OCI-LY7 (cell line): Measurements from ENCODE around the gene GMPPA. TPM values are rescaled to one million over a fixed set of nuclear protein-coding genes. Genes with fewer than 3 reads are reported as not detected.

Experiments used
- BruUV-seq: library from RNA; stranded (reverse); fragments of 400-500 nt; replicated peaks from 2 replicates; lab custom pipeline; 2021; lab: Mats Ljungman, UMichigan
- CTCF ChIA-PET: fragments of 300-600 bp; sonication (Branson Sonifier 250); formaldehyde crosslinking; loops from one replicate; lab custom pipeline; 2022; ENCODE audit warnings: antibody characterized with exemption; ENCODE audit not compliant: unreplicated experiment; lab: Charles Lee
- POLR2A ChIA-PET: fragments of 300-600 bp; sonication (Branson Sonifier 250); formaldehyde crosslinking; loops from one replicate; lab custom pipeline; 2022; ENCODE audit warnings: antibody characterized with exemption; lab: Charles Lee
- DNase-seq: peaks from one replicate; pipeline ENCODE4 v3.0.0-alpha.2; 2015; ENCODE audit warnings: low spot score
- H2AFZ ChIP-seq: fragments of 200-600 bp; sonication (generic), shearing (Covaris generic); 2 replicates; pipeline ENCODE4 v1.6.1; 2014; ENCODE audit warnings: mild to moderate bottlenecking, antibody characterized with exemption, low read length, moderate library complexity
- H3K27ac ChIP-seq: fragments of 200-600 bp; sonication (generic); 2 replicates; pipeline ENCODE4 v1.5.1; 2014; ENCODE audit warnings: mixed run types, low read depth, mild to moderate bottlenecking, moderate library complexity, low read length, inconsistent platforms; ENCODE audit not compliant: poor library complexity, severe bottlenecking
- H3K36me3 ChIP-seq: fragments of 200-600 bp; sonication (generic); 2 replicates; pipeline ENCODE4 v1.6.1; 2014; ENCODE audit warnings: mild to moderate bottlenecking, antibody characterized with exemption, low read length, moderate library complexity, mixed read lengths; ENCODE audit not compliant: insufficient read depth
- H3K4me1 ChIP-seq: fragments of 200-600 bp; sonication (generic); 2 replicates; pipeline ENCODE4 v1.5.1; 2014; ENCODE audit warnings: mild to moderate bottlenecking, low read length; ENCODE audit not compliant: insufficient read depth, poor library complexity, severe bottlenecking
- H3K4me2 ChIP-seq: fragments of 200-600 bp; sonication (generic); 2 replicates; pipeline ENCODE4 v1.6.1; 2014; ENCODE audit warnings: mild to moderate bottlenecking, low read length
- H3K4me3 ChIP-seq: fragments of 200-600 bp; sonication (generic); 2 replicates; pipeline ENCODE4 v1.5.1; 2014; ENCODE audit warnings: mild to moderate bottlenecking, low read depth, low read length; ENCODE audit not compliant: poor library complexity, severe bottlenecking
- H3K79me2 ChIP-seq: fragments of 200-600 bp; sonication (generic); 2 replicates; pipeline ENCODE4 v1.6.1; 2016; ENCODE audit warnings: low read depth, mild to moderate bottlenecking, low read length, moderate library complexity, mixed read lengths; ENCODE audit not compliant: insufficient read depth
- H3K9me2 ChIP-seq: fragments of 200-600 bp; sonication (generic); 2 replicates; pipeline ENCODE4 v1.6.1; 2016; ENCODE audit warnings: mild to moderate bottlenecking, low read length, mixed read lengths; ENCODE audit not compliant: insufficient read depth
- H3K9me3 ChIP-seq: fragments of 200-600 bp; sonication (generic); 2 replicates; pipeline ENCODE4 v1.6.1; 2014; ENCODE audit warnings: mild to moderate bottlenecking, mixed run types, low read length, mixed read lengths
- H4K20me1 ChIP-seq: fragments of 200-600 bp; sonication (generic); 2 replicates; pipeline ENCODE4 v1.6.1; 2014; ENCODE audit warnings: mild to moderate bottlenecking, antibody characterized with exemption, low read length, moderate library complexity, mixed read lengths; ENCODE audit not compliant: insufficient read depth
- EZH2phosphoT487 ChIP-seq: fragments of 200-600 bp; sonication (generic); IDR thresholded peaks from 2 replicates; pipeline ENCODE4 v1.6.1; 2018; ENCODE audit warnings: low read depth, borderline replicate concordance, mild to moderate bottlenecking, mixed run types, antibody characterized with exemption, low read length, moderate library complexity, mixed read lengths
- intact Hi-C: fragments of 100-400 bp; cut with micrococcal nuclease; formaldehyde crosslinking; loops from one replicate; pipeline ENCODE4 v1.10.0; 2022; ENCODE audit not compliant: unreplicated experiment
- total RNA-seq, 2 experiments: library from RNA; depleted of rRNA in 1 of 2; stranded (reverse); fragments of >200 nt in 1 of 2; shearing (Covaris generic) in 1 of 2; gene quantifications; 2 replicates each; pipeline ENCODE4 v1.2.3, GENCODE V29; 2014 to 2022
- TF ChIP-seq, protein P1 (sequence below): fragments of 200-600 bp; sonication (generic); conservative IDR thresholded peaks from 2 replicates; pipeline ENCODE4 v1.5.1; 2014; ENCODE audit warnings: mild to moderate bottlenecking, antibody characterized with exemption, low read length, moderate library complexity, mixed read lengths

GMPPA gene
- total RNA-seq, 2 experiments from 2014 or later = 28.4 to 46.4 TPM

GRCh38 chr2:219468410-219469185 is 30.1 kb upstream of the GMPPA start:
- intact Hi-C loops = no loop called here
- POLR2A ChIA-PET = interaction anchor here (0.6 kb wide), 2 partner anchors 35 to 666 kb away, joined by 3 to 4 read pairs; no protein-coding TSS in a partner anchor
- Histone ChIP-seq H3K9me2 (no peaks in the 10 kb centered on the region), H3K36me3 (no peaks in the 10 kb centered on the region), H3K4me1 (no peaks in the 10 kb centered on the region), H2AFZ (no peak overlapping the region), H3K4me3 (no peak overlapping the region), H4K20me1 (no peaks in the 10 kb centered on the region), H3K27ac (no peak overlapping the region), H3K9me3 (no peaks in the 10 kb centered on the region), H3K4me2 (no peak overlapping the region), H3K79me2 (no peaks in the 10 kb centered on the region)
- TF ChIP-seq, protein P1, sequence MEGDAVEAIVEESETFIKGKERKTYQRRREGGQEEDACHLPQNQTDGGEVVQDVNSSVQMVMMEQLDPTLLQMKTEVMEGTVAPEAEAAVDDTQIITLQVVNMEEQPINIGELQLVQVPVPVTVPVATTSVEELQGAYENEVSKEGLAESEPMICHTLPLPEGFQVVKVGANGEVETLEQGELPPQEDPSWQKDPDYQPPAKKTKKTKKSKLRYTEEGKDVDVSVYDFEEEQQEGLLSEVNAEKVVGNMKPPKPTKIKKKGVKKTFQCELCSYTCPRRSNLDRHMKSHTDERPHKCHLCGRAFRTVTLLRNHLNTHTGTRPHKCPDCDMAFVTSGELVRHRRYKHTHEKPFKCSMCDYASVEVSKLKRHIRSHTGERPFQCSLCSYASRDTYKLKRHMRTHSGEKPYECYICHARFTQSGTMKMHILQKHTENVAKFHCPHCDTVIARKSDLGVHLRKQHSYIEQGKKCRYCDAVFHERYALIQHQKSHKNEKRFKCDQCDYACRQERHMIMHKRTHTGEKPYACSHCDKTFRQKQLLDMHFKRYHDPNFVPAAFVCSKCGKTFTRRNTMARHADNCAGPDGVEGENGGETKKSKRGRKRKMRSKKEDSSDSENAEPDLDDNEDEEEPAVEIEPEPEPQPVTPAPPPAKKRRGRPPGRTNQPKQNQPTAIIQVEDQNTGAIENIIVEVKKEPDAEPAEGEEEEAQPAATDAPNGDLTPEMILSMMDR = no peak
- TF ChIP-seq EZH2phosphoT487 = no peak
- CTCF ChIA-PET = no interaction called here
- no TSS peak for BruUV-seq
- DNase-seq = no peak

DNA sequence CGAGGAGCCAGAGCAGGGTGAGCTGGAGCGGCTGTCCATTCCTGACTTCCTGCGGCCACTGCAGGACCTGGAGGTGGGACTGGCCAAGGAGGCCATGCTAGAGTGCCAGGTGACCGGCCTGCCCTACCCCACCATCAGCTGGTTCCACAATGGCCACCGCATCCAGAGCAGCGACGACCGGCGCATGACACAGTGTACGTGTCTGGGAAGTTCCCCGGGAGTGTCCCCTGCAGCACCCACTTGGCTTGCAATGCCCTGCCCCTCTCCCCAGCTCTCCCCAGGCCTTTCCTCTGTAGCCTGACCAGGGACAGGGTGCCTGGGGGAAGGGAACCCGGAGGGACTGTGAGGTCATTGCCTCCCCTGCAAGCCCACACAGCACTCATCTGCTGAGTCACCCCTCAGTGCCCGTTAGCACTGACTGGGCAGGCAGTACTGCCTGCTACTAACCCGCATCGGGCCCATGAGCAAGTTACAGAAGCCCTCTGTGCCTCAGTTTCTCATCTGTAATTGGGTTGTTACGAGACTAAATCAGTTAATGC is 29.4 kb upstream of the GMPPA start:
- Histone ChIP-seq H3K36me3 (no peaks in the 10 kb centered on the region), H3K4me1 (no peaks in the 10 kb centered on the region), H4K20me1 (no peaks in the 10 kb centered on the region), H3K4me2 (no peak overlapping the region), H3K4me3 (no peak overlapping the region), H3K9me2 (no peaks in the 10 kb centered on the region), H3K27ac (no peak overlapping the region), H2AFZ (no peak overlapping the region), H3K9me3 (no peaks in the 10 kb centered on the region), H3K79me2 (no peaks in the 10 kb centered on the region)
- intact Hi-C loops = no loop called here
- no peak for DNase-seq
- no peak for TF ChIP-seq EZH2phosphoT487
- TF ChIP-seq, protein P1 = no peak
- BruUV-seq = no TSS peak
- ChIA-PET POLR2A (interaction anchor here (0.6 kb wide), 1 partner anchor 667 kb away, joined by 3 read pairs; no protein-coding TSS in a partner anchor), CTCF (no interaction called here)

DNA sequence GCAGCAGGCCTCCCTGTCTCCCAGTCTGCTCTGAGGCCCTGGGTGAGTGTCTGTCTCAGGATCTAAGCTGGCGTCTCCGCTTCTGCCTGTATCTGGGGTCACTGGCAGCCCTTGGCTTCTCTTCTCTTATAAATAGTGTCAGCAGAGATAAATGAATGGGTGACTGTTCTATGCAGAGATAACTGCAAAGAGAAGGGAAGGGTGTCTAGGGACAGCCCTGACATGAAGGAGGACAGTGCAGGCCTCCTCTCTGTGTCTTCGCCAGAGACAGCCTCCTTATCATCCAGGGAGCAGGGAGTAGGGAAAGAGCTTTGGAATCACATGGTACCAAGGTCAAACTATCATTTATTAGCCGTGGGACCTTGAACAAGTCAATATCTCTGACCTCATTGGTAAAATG is 28.3 kb upstream of the GMPPA start:
- Histone ChIP-seq H3K9me2 (no peaks in the 10 kb centered on the region), H3K79me2 (no peaks in the 10 kb centered on the region), H3K27ac (no peak overlapping the region), H3K4me2 (no peak overlapping the region), H3K9me3 (no peaks in the 10 kb centered on the region), H3K4me3 (no peak overlapping the region), H3K4me1 (no peaks in the 10 kb centered on the region), H4K20me1 (no peaks in the 10 kb centered on the region), H2AFZ (no peak overlapping the region), H3K36me3 (no peaks in the 10 kb centered on the region)
- intact Hi-C loops = no loop called here
- BruUV-seq = no TSS peak
- CTCF ChIA-PET = no interaction called here
- TF ChIP-seq EZH2phosphoT487 = no peak
- TF ChIP-seq, protein P1 = no peak
- POLR2A ChIA-PET = no interaction called here
- DNase-seq = no peak
